AG08396 (cell line): Measurements from ENCODE around the gene VAX1.
A peak's percentile ranks its signal among the peaks of the same experiment; 100 is the strongest.

Source experiments
- DNase-seq: peaks from one replicate; pipeline ENCODE4 v3.0.0; 2012; ENCODE audit warnings: low spot score, mixed read lengths

The VAX1 gene

DNA sequence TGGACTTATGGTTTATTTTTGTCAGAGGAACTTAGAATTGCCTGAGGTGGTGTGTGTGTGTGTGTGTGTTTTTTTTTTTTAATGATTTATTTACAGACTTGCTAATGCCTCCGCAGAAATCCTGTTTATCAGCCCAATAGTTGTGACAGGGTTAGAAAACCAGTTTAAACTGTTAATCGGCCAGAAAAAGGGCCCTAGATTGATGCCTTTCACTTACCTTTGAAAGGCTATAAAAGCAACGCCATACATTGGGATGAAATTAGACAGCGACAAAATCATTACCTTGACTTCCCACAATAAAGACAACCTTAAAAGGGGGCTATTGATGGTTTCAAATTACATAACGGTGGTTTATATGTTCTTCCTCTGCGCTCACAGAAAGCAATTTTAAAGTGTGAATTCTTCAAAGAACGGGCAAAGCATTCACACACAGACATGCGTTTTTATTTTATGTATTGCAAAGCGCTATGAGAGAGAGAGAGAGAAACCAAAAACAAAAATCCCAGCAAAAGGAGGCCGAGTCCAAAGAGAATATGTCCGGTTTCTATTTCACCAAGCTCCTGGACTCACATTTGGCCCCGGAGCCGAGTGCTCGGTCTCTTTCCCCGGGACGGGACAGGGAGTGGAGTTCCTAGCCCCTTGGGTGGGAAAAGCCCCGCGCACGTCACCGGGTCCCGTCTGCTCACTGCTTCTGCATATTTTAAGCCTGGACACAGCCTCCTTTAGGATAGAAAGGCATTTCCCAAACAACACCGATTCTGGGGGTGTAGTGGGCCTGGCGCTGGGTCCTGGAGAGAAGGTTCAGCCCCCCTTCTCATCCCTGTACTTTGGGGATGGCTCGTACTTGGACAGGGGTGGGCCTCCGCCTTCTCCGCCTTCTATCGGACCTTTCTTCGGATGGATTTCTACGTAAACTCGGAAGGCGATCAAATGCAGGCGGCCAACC is 26.8 kb upstream of the VAX1 start:
- no peak for DNase-seq

DNA sequence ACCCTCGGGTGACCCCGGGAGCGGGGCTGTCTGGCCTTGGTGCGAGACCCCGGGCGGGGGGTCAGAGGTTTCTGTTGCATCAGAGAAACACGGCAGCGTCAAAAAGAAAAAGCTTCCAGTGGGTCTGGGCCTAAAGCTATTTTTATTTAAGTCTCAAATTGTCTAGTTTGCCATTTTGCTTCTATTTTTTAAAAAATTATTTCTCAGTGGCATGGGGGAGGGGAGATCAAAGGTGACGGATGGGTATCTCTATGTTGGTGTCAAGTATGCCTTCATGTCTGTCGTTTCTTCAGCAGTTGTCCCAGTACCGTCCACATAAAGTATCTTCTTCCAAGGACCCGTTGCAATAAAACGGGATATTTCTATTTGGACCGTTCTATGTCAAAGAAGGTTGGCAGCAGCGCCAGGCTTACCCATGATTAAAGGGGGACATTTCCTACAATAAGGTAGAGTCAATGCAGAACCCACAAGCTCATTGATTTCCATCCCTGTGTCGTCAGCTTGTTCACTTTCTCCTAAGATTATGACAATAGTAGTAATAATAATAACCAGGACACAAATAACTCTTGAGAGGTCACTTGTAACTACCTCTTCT is 26.0 kb upstream of the VAX1 start:
- no peak for DNase-seq

- DNase-seq = no peak
Measured at GRCh38 chr10:117163061-117163953, 25.2 kb upstream of the VAX1 start.

- no peak for DNase-seq
Measured at GRCh38 chr10:117162093-117163060, 24.3 kb upstream of the VAX1 start.

GRCh38 chr10:117161386-117162033 is 23.4 kb upstream of the VAX1 start:
- DNase-seq = no peak

DNA sequence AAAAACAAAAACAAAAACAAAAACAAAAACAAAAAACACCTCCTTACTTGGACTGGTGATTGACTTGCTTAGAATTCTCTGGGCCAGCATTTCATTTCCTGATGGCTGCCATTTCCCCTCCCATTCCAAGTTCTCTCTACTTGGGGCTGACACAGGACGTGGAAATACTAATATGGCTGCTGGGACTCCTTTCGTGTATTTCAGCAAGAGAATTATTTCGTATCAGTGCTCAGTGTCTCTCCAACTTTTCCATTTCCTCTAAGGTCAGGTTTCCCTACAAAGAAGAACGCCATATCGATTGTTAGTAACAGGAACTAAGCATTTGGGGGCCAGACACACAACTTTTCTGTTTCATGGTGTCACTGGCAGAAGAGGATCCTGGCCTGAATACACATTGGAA is 22.5 kb upstream of the VAX1 start:
- no peak for DNase-seq

DNA sequence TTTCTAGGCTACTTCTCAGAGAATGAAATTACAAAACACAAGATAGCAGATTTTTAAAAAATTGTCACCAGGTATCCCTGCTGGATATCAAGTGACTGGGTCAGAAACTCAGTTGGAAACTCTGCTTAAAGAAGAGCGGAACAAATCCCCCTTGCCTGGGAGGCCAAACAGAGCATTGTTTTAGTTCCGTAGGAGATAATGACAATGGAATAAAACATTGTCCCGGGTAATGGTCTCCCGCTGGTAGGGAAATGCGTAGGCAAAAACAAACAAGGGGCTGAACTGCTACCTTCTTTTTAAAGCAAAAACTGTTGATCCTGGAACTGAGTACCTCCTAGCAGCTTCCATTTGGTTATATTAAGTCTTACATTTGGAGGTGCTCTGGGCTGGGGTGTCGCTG is 21.3 kb upstream of the VAX1 start:
- no peak for DNase-seq

DNA sequence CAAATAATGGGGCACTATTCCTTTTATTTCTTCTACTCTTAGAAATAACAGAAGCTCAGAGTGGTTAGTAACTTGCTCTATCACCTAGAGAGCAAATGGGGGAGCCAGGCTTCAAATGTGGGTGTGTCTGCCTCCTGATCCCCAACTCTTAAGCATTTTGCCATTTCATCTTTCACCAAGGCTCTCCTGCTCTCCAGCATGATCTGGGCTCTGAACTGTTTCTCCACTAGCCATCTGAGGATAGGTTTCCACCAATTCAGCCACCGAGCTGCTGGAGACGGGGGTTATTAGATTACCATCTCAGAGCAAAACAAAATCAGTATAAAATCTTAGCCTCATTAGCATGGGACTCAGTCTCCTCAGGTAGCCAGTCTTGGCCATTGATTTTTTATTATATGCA is 20.2 kb upstream of the VAX1 start:
- no peak for DNase-seq

- no peak for DNase-seq
Measured at GRCh38 chr10:117152668-117153067, 14.6 kb upstream of the VAX1 start.

- no peak for DNase-seq
Measured at GRCh38 chr10:117148284-117148683, 10.2 kb upstream of the VAX1 start.

GRCh38 chr10:117145019-117145418 is 6.9 kb upstream of the VAX1 start:
- DNase-seq = no peak

DNA sequence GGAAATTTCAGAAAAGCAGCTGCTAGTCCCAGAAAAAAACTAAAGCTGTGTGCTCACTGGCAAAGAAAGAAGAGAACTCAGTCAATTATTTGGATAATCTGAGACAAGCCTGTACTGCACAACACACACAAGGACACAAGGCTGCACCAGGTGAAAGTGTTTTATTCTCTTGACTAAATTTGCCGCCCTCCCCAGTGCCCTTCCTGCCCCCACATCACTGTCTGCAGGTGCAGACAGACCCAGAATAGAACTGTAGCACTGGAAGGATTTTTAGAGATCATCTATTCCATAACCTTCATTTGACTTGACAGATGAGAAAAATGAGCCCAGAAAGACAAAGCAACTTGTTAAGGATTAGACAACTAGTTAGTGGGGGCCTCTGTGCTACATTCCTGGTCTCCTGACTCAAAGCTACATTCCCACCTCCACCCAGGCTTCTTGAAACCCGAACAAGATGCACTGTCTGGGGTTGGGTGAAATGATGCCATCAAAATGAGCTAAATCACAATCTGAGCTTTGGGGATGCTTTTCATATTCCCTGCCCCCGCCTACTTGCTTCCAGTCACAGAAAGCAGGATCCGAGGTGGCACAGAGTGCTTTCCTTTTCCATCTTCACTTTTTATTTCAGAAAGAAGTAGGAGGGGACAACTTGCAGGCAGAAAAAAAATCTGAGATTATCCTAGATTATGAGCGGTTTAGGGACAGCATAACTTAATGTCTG is 5.2 kb upstream of the VAX1 start:
- DNase-seq = no peak

- DNase-seq = no peak
Measured at GRCh38 chr10:117140525-117140902, 2.4 kb upstream of the VAX1 start.

DNA sequence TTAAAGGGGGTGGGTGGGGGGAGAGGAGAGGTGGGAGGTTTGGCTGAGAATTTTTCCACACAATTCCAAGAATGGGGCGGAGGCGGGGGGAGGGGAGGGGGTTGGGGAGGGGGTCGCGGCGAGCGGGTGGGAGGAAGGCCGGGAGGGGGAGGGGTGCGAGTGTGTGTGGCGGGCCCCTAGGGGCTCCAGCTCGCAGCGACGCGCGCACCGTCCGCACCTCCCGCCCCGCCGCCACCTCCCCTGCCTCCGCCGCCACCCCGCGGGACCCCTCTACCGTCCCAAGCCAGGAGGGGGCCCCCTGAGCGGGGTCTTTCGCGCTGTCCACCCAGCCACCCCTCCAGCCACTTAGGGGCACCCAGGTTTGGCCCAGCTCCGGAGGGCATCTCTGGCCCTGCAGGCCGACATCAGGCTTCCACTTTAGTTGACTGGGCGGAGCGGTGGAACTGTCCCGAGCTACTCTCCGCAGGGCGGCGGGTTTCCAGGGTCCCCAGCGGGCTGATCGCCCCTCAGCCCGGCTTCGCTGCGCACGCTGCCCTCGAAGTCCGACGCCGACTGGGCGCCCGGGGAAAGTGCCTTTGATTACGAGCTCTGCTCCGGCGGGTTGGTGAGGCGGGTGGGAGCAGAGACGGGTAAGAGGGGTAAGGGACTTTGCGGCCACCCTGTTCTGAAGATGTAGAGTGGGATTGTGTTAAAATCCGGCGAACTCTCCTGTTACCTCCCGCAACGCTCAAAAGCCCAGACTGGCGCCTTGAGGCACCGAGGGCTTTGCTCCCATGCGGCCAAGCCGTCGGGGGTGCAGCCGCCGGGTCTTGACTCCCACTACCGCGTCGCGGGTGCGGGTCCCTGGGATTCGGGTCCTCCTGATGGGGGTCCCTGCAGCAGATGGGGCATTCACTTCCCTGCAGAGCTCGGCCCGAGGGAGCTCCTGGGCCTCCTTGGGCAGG is 1.8 kb upstream of the VAX1 start:
- DNase-seq = no peak

DNA sequence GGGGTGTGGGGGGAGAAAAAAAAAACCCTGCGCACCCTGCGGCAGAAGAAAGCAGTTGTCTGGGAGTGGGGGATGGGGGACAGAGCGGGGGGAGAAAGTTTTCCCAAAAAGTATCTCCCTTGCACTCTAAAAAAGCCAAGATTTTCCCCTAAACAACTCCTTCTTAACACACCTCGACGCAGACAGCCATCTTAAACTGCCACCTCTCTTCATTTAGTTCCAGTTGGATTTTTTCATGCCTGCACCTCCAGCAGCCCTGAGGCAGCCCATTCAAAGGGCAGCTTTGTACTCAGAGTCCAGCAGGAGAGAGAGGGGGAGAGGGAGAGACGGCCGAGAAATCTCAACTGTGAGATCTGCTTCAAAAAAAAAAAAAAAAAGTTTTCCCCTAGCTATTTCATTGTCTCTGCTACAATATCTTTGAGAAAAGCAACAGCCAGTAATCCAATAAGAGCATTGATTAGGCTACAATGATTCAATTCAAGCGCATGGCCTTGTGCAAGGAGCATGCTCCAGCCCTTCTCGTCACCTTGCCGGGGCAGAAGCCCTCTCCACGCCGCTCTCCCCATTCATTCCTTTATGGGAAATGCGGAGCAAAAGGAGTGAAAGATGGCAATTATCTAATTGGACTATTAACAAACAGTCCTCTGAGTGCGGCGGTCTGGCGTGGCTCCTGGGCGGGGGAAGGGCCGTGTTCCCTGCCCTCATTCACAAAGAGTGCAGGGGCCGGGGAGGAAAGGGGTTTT is 939 bp upstream of the VAX1 start:
- no peak for DNase-seq

GRCh38 chr10:117137031-117137910 is 799 bp downstream of the VAX1 start:
- DNase-seq = peak; percentile 50

- no peak for DNase-seq
Measured at GRCh38 chr10:117136391-117136975, 1.6 kb downstream of the VAX1 start.
